SU-DHL-6 (cell line): ENCODE results near the gene TMEM52.

ENCODE experiments used
- H2AFZ ChIP-seq: fragments of 200-600 bp; sonication (generic); 2 replicates; pipeline ENCODE4 v1.6.1; 2014; ENCODE audit warnings: low read depth, mild to moderate bottlenecking, moderate library complexity, mixed read lengths, antibody characterized with exemption, low read length; ENCODE audit not compliant: severe bottlenecking
- H3F3A ChIP-seq: fragments of 200-600 bp; shearing (Covaris generic); 2 replicates; pipeline ENCODE4 v1.6.0; 2016; ENCODE audit warnings: antibody characterized with exemption, mild to moderate bottlenecking; ENCODE audit not compliant: insufficient read depth
- H3K27ac ChIP-seq: fragments of 200-600 bp; sonication (generic); 2 replicates; pipeline ENCODE4 v1.5.1; 2016; ENCODE audit warnings: low read depth, mild to moderate bottlenecking, low read length, moderate library complexity, mixed read lengths
- H3K27me3 ChIP-seq: fragments of 200-600 bp; sonication (generic), shearing (Covaris generic); 2 replicates; pipeline ENCODE4 v1.6.0; 2014; ENCODE audit warnings: mild to moderate bottlenecking, low read length
- H3K36me3 ChIP-seq: fragments of 200-600 bp; sonication (generic); 2 replicates; pipeline ENCODE4 v1.6.1; 2014; ENCODE audit warnings: mild to moderate bottlenecking, low read length, mixed read lengths
- H3K4me2 ChIP-seq: fragments of 300-600, 200-600 bp; shearing (Covaris generic), sonication (generic); 2 replicates; pipeline ENCODE4 v1.6.0; 2014; ENCODE audit warnings: low read length, low read depth, mild to moderate bottlenecking; ENCODE audit not compliant: poor library complexity, severe bottlenecking
- H3K4me3 ChIP-seq: fragments of 200-600 bp; sonication (generic); 2 replicates; pipeline ENCODE4 v1.5.1; 2014; ENCODE audit warnings: antibody characterized with exemption, low read length, mild to moderate bottlenecking, mixed read lengths; ENCODE audit not compliant: insufficient read depth, poor library complexity, severe bottlenecking
- H3K79me2 ChIP-seq: fragments of 200-600 bp; sonication (generic); 2 replicates; pipeline ENCODE4 v1.6.1; 2014; ENCODE audit warnings: mild to moderate bottlenecking, low read length, moderate library complexity; ENCODE audit not compliant: insufficient read depth
- H3K9ac ChIP-seq: fragments of 200-600 bp; sonication (generic); 2 replicates; pipeline ENCODE4 v1.7.0; 2014; ENCODE audit warnings: mild to moderate bottlenecking, low read length
- H3K9me2 ChIP-seq: fragments of 200-600 bp; sonication (generic); replicated peaks from 2 replicates; pipeline ENCODE4 v1.6.1; 2014; ENCODE audit warnings: low read length; ENCODE audit not compliant: insufficient read depth
- H3K9me3 ChIP-seq: fragments of 200-600 bp; sonication (generic); 2 replicates; pipeline ENCODE4 v1.6.1; 2014; ENCODE audit warnings: low read length, mixed read lengths; ENCODE audit not compliant: insufficient read depth
- H4K20me1 ChIP-seq: fragments of 200-600 bp; sonication (generic); 2 replicates; pipeline ENCODE4 v1.6.1; 2014; ENCODE audit warnings: low read depth, mild to moderate bottlenecking, antibody characterized with exemption, low read length, moderate library complexity, mixed read lengths
- EZH2phosphoT487 ChIP-seq: fragments of 200-600 bp; sonication (generic), shearing (Covaris generic); conservative IDR thresholded peaks from 2 replicates; pipeline ENCODE4 v1.6.1; 2018; ENCODE audit warnings: mild to moderate bottlenecking, antibody characterized with exemption, low read length, moderate library complexity, mixed read lengths
- TF ChIP-seq, protein P1 (sequence below): fragments of 200-600 bp; sonication (generic); IDR thresholded peaks from one replicate; pipeline ENCODE4 v1.5.1; 2017; ENCODE audit warnings: antibody characterized with exemption, mild to moderate bottlenecking, low read length, moderate library complexity; ENCODE audit not compliant: insufficient read depth, poor library complexity, severe bottlenecking

TMEM52 gene

DNA sequence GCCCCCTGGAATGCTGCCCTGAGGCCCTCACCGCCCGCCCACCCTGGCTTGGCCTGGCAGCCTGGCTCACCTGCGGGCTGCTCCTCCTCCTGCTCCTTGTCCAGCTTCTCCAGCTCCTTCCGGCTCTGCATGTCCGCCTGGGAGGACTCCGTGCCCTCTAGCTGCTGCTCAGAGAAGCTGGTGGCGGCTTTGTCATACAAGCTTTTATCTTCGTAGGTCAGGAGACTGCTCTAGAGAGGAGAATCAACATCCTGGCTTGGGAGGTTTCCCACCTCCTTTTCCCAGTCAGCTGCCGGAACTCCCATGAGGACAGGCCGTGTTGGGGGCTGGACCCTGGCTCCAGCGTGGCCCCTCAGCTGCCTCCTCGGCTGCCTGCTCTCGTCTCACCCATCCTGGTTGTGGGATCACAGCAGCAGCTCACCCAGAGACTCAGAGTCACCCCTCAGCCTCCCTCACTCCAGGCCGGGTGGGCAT lies 36.6 kb upstream of the TMEM52 start:
- TF ChIP-seq, protein P1, sequence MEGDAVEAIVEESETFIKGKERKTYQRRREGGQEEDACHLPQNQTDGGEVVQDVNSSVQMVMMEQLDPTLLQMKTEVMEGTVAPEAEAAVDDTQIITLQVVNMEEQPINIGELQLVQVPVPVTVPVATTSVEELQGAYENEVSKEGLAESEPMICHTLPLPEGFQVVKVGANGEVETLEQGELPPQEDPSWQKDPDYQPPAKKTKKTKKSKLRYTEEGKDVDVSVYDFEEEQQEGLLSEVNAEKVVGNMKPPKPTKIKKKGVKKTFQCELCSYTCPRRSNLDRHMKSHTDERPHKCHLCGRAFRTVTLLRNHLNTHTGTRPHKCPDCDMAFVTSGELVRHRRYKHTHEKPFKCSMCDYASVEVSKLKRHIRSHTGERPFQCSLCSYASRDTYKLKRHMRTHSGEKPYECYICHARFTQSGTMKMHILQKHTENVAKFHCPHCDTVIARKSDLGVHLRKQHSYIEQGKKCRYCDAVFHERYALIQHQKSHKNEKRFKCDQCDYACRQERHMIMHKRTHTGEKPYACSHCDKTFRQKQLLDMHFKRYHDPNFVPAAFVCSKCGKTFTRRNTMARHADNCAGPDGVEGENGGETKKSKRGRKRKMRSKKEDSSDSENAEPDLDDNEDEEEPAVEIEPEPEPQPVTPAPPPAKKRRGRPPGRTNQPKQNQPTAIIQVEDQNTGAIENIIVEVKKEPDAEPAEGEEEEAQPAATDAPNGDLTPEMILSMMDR, result no peak
- no peak for TF ChIP-seq EZH2phosphoT487

DNA sequence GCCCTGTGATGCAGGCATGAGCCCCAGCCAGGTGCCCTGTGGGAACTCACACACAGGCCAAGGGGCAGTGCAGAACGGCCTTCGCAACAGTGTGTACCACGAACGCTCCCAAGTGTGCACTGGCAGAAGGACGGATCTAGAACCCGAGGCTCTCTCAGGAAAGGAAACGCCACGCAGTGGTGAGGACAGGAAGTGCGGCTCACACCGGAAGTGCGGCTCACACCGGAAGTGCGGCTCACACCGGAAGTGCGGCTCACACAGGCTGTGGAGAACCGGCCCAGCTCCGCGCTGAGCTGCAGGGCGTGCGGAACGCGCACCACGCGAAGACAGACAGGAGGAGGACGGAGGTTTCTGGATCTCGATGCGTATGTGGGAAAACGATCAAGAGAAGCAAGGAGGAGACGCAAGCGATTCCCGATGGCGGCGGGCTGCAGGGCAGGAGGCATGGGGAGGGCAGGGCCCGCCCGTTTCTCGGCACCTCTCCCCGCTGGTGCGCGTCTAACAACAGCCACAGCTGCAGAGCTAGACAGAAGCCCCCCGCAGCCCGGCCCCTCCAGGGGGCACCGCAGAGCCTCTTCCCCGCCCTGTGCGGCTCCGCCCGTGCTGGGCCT lies 35.9 kb upstream of the TMEM52 start:
- no peak overlapping the region for H3K4me3 ChIP-seq
- H3K9ac ChIP-seq, result no peak overlapping the region
- H3K27me3 ChIP-seq, result no peaks in the 10 kb centered on the region
- peaks cover 6% of the 10 kb centered on the region; the same call in 1 of the 2 replicates for H3K9me3 ChIP-seq
- H3K36me3 ChIP-seq, result no peaks in the 10 kb centered on the region
- H3K9me2 ChIP-seq, result no peaks in the 10 kb centered on the region
- TF ChIP-seq, protein P1, result no peak
- no peak for TF ChIP-seq EZH2phosphoT487
- no peaks in the 10 kb centered on the region for H4K20me1 ChIP-seq
- H3K79me2 ChIP-seq, result no peaks in the 10 kb centered on the region
- H3K4me2 ChIP-seq, result no peak overlapping the region
- H3K27ac ChIP-seq, result no peak overlapping the region
- no peaks in the 10 kb centered on the region for H3F3A ChIP-seq
- no peak overlapping the region for H2AFZ ChIP-seq

More for the DNA sequence above, 36.6 kb upstream of the TMEM52 start:
- no peak overlapping the region for H3K4me2 ChIP-seq
- no peaks in the 10 kb centered on the region for H3F3A ChIP-seq
- H3K9me3 ChIP-seq, result peaks cover 6% of the 10 kb centered on the region; the same call in 1 of the 2 replicates
- no peaks in the 10 kb centered on the region for H3K36me3 ChIP-seq
- no peaks in the 10 kb centered on the region for H4K20me1 ChIP-seq
- H3K27me3 ChIP-seq, result no peaks in the 10 kb centered on the region
- H2AFZ ChIP-seq, result no peak overlapping the region
- no peaks in the 10 kb centered on the region for H3K79me2 ChIP-seq
- H3K27ac ChIP-seq, result no peak overlapping the region
- H3K9ac ChIP-seq, result no peak overlapping the region
- H3K4me3 ChIP-seq, result no peak overlapping the region
- no peaks in the 10 kb centered on the region for H3K9me2 ChIP-seq

DNA sequence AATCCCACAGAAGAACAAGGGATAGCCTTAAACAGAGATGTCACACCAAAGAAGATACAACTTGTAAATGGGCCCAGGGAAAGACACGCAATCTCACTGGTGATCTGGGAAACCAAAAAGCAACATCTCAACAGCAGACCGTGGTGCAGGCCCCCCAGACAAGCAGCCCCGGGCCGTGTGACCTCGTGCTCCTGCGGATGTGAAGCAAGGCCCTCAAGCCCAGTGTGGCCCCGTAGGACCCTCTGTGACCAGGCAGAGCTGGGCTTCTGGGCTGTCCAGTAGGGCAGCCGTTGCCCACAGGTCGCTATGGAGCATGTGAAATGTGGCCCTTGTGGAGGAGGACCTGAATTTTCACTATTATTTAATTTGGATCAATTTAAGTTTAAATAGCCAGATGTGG lies 34.9 kb upstream of the TMEM52 start:
- H3K4me3 ChIP-seq, result no peak overlapping the region
- H2AFZ ChIP-seq, result no peak overlapping the region
- TF ChIP-seq, protein P1, result no peak
- TF ChIP-seq EZH2phosphoT487, result no peak
- no peaks in the 10 kb centered on the region for H3K9me2 ChIP-seq
- H3K27ac ChIP-seq, result no peak overlapping the region
- no peaks in the 10 kb centered on the region for H3K27me3 ChIP-seq
- no peaks in the 10 kb centered on the region for H3F3A ChIP-seq
- no peaks in the 10 kb centered on the region for H3K79me2 ChIP-seq
- no peaks in the 10 kb centered on the region for H3K36me3 ChIP-seq
- peaks cover 6% of the 10 kb centered on the region; the same call in 1 of the 2 replicates for H3K9me3 ChIP-seq
- no peak overlapping the region for H3K9ac ChIP-seq
- no peak overlapping the region for H3K4me2 ChIP-seq
- H4K20me1 ChIP-seq, result no peaks in the 10 kb centered on the region
